Measurements from ENCODE around the gene CNOT6L.

The CNOT6L gene

DNA sequence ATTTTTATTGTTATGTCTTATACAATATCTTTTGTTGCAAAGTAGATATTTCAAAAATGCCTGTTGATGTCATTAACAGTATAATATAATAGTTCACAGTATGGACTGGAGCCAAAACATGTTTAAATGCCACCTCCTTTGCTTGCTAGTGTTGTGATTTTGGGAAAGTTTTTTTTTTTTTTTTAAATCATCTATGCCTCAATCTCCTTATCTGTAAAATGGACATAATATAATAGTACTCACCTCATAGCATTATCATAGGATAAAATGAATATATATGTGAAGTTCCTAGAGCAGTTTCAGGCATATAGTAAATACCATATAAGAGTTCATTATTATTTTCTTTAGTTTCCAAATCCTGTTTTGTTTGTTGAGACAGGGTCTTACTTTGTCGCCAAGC, 25.2 kb upstream of the CNOT6L start:
- no peak for DNase-seq (ENCODE audit: low read depth)
- H3K4me3 ChIP-seq (ENCODE audit: low read depth, low read length): no peak overlapping the region
- TF ChIP-seq, protein P1, sequence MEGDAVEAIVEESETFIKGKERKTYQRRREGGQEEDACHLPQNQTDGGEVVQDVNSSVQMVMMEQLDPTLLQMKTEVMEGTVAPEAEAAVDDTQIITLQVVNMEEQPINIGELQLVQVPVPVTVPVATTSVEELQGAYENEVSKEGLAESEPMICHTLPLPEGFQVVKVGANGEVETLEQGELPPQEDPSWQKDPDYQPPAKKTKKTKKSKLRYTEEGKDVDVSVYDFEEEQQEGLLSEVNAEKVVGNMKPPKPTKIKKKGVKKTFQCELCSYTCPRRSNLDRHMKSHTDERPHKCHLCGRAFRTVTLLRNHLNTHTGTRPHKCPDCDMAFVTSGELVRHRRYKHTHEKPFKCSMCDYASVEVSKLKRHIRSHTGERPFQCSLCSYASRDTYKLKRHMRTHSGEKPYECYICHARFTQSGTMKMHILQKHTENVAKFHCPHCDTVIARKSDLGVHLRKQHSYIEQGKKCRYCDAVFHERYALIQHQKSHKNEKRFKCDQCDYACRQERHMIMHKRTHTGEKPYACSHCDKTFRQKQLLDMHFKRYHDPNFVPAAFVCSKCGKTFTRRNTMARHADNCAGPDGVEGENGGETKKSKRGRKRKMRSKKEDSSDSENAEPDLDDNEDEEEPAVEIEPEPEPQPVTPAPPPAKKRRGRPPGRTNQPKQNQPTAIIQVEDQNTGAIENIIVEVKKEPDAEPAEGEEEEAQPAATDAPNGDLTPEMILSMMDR (IDR thresholded peaks at IDR 0.05; ENCODE audit: low read depth, low read length, missing control alignments): no peak

DNA sequence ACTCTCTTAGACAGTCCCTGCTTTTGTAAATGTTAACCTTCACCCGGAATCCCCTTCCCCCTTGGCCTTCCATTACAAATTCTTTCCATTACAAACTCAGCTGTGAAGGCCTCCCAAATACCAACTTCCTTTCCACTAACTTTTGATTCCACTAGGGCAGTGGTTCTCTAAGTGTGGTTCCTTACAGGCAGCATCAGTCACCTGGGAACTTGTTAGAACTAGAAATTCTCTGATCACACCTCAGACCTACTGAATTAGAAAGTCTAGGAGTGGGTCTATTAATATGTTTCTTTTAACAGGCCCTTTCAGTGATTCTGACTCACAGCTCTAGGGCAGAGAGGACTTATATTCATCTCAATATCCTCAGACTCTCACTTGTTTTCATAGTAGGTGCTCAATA, 24.5 kb upstream of the CNOT6L start:
- no peak overlapping the region for H3K4me3 ChIP-seq (ENCODE audit: low read depth, low read length)
- TF ChIP-seq, protein P1 (IDR thresholded peaks at IDR 0.05; ENCODE audit: low read depth, low read length, missing control alignments): no peak
- DNase-seq (ENCODE audit: low read depth): no peak

DNA sequence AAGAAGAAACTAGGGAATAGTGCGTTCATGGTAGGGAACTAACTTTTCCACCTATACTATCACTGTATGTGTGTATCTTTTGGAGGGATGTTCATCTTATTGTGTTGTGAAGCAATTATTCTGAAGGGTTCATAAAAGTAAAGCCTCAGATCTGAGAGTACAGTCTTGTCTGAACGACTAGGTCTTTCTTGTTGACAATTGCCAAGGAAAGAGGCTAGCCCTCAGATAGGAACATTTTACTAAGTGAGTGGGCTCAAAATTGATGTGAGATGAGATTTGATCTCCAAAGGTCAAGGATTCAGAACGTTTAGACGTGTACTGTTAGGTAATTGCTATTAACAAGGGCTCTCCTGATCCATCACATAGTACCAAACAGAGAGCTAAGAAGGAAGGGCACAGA, 15.2 kb upstream of the CNOT6L start:
- no peak for DNase-seq (ENCODE audit: low read depth)
- TF ChIP-seq, protein P1 (IDR thresholded peaks at IDR 0.05; ENCODE audit: low read depth, low read length, missing control alignments): no peak
- no peak overlapping the region for H3K4me3 ChIP-seq (ENCODE audit: low read depth, low read length)

DNA sequence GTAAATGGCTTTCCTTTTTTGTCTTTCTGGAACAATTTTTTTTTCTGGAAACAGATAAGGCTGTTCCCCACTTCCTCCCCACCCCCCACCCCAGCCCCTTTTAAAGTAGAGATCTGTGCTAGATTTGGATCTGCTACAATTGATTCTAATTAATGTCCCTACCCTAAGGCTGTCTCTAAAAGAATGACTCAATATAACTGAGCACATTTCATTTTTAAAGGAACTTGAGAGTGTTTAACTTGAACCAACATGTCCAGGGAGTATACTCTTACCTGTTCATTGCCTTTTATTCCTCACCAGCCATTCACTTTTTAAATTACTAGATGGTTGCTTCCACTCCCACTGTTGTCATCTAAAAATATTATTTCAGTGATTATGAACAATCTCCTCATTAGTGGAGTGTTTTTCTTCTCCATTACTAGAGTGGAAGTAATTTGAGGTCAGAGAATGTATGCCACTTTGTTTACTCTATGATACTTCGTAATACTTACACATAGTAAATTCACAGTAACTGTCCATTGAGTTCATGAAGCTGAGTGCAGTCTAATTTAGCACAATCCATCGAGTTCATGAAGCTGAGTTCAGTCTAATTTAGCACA, 14.1 kb upstream of the CNOT6L start:
- TF ChIP-seq, protein P1 (IDR thresholded peaks at IDR 0.05; ENCODE audit: low read depth, low read length, missing control alignments): no peak
- DNase-seq (ENCODE audit: low read depth): no peak
- H3K4me3 ChIP-seq (ENCODE audit: low read depth, low read length): no peak overlapping the region

DNA sequence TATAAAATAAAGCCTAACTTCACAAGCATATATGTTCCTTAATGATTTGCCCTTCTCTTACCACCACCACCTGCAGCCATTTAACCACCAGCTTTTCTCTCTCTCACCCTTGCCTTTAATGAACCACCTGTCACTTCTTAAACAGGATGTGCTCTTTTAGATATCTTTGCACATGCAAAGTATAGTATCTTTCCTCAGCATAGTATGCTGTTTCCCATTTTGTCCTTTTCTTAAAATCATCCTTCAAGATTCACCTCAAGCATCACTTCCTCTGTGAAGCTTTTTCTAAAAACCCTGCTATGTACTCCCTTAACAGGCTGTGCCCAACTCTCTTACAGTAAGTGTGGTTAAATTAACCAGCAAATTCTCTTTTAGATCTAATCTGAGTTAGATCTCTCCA, 8.2 kb upstream of the CNOT6L start:
- DNase-seq (ENCODE audit: low read depth): no peak
- TF ChIP-seq, protein P1 (IDR thresholded peaks at IDR 0.05; ENCODE audit: low read depth, low read length, missing control alignments): no peak
- no peak overlapping the region for H3K4me3 ChIP-seq (ENCODE audit: low read depth, low read length)

DNA sequence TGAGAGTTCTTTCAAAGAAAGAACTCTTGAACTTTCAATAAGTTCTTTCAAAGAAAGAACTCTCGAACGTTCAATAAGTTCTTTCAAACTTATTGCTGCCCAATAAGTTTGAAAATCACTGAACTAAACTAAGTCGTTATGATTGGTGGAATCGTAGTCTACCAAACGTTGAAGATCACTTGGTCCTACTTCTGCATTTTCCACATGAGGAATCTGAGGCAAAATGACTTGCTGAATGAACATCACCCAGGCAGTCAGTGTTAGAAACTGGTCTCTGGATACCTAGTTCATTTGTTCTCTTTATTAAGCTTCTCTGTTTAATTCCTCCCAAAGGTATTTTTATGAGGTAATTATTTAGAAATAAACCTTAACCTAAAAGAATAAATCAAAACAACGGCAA, 7.1 kb upstream of the CNOT6L start:
- DNase-seq (ENCODE audit: low read depth): no peak
- H3K4me3 ChIP-seq (ENCODE audit: low read depth, low read length): no peak overlapping the region
- TF ChIP-seq, protein P1 (IDR thresholded peaks at IDR 0.05; ENCODE audit: low read depth, low read length, missing control alignments): no peak

DNA sequence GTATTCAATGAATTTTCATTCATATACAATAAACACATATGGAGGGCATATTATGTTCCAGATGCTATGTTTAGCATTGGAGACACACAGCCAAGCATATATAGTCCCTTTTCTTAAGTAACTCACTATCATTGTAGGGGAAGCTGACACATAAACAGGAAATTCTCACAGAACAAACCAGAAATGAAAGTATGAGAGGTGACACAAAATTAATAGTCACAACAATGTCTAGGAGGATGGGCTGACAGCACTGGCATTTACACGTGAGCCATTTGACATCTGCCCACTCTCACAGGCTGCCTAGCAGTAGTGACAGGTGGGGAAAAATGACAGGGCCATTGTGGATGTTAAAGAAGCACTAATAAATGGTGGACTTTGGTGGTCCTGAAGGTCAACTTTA, 2.6 kb upstream of the CNOT6L start:
- no peak for DNase-seq (ENCODE audit: low read depth)
- TF ChIP-seq, protein P1 (IDR thresholded peaks at IDR 0.05; ENCODE audit: low read depth, low read length, missing control alignments): no peak
- no peak overlapping the region for H3K4me3 ChIP-seq (ENCODE audit: low read depth, low read length)

All from GM12864 (cell line).